B cell (primary cell): Measurements from ENCODE around the gene CHST15.

Source experiments
- CTCF ChIP-seq: fragments of 200-600 bp; IDR thresholded peaks from one replicate; pipeline ENCODE4 v1.8.0; 2022; ENCODE audit warnings: antibody characterized with exemption, mild to moderate bottlenecking
- EZH2 ChIP-seq: IDR thresholded peaks from 2 replicates; pipeline ENCODE4 v1.6.1; 2012; ENCODE audit warnings: borderline replicate concordance, low read depth, mild to moderate bottlenecking, moderate library complexity, low read length; ENCODE audit not compliant: insufficient read depth, poor library complexity, severe bottlenecking

GRCh38 chr10:123962756-123963530, 130.5 kb downstream of the CHST15 start:
- TF ChIP-seq CTCF (no peak), EZH2 (no peak)
